Hypothalamus (tissue), 51 donors: ENCODE data around the gene TMEM187.

Source experiments
- DNase-seq, 51 donors: peaks; one replicate each; lab custom pipeline; 2025; lab: John Stamatoyannopoulos, UW

The TMEM187 gene

GRCh38 chrX:154030715-154031305, 58.3 kb downstream of the TMEM187 start:
- DNase-seq = no peak

- DNase-seq = no peak
Measured at GRCh38 chrX:154032160-154032559, 59.6 kb downstream of the TMEM187 start.

- DNase-seq = no peak
Measured at GRCh38 chrX:154032653-154033052, 60.1 kb downstream of the TMEM187 start.
